ENCODE data around the gene SCO1.

DNA sequence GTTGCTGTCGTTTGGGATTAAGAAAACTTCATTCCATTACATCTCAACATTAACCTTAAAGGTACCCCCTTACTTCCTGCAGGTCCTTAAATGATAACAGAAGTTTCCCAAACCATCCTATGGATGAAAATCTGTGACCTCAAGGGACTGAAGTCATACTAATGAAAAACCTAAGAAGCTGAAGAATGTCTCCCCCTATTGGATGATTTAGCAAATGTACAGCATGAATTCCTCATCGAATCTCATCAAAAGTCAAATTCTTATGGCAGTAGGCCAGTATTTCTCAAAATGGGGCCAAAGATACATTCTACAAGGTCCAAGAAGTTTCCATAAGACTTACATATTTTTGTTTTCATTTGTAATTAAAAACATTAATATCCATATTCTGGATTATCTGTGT lies 13.5 kb downstream of the SCO1 start:
- TF ChIP-seq POLR2A (IDR thresholded peaks at IDR 0.05) (no peak), POLR2AphosphoS5 (IDR thresholded peaks at IDR 0.05) (no peak)
- TF ChIP-seq, protein P1, sequence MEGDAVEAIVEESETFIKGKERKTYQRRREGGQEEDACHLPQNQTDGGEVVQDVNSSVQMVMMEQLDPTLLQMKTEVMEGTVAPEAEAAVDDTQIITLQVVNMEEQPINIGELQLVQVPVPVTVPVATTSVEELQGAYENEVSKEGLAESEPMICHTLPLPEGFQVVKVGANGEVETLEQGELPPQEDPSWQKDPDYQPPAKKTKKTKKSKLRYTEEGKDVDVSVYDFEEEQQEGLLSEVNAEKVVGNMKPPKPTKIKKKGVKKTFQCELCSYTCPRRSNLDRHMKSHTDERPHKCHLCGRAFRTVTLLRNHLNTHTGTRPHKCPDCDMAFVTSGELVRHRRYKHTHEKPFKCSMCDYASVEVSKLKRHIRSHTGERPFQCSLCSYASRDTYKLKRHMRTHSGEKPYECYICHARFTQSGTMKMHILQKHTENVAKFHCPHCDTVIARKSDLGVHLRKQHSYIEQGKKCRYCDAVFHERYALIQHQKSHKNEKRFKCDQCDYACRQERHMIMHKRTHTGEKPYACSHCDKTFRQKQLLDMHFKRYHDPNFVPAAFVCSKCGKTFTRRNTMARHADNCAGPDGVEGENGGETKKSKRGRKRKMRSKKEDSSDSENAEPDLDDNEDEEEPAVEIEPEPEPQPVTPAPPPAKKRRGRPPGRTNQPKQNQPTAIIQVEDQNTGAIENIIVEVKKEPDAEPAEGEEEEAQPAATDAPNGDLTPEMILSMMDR (IDR thresholded peaks at IDR 0.05) = peak; percentile 20 to 33 (median 25)

Data from gastroesophageal sphincter (tissue), 3 donors.